Activated naive CD8-positive, alpha-beta T cell (primary cell): ENCODE results near the gene TRIM73.
"Not testable (repeated sequence)": the region's sequence is repeated elsewhere in the genome, so short reads cannot be mapped to it uniquely, and the experiment has no call there.

Experiments
- H3K27ac Mint-ChIP-seq: one replicate; pipeline ENCODE4 v1.8.0; 2021; ENCODE audit warnings: mixed read lengths
- H3K27me3 Mint-ChIP-seq: one replicate; pipeline ENCODE4 v1.8.0; 2021; ENCODE audit warnings: mixed read lengths
- H3K36me3 Mint-ChIP-seq: one replicate; pipeline ENCODE4 v1.8.0; 2021; ENCODE audit warnings: mixed read lengths
- H3K4me1 Mint-ChIP-seq: one replicate; pipeline ENCODE4 v1.8.0; 2021; ENCODE audit warnings: low read depth, mixed read lengths
- H3K4me3 Mint-ChIP-seq: one replicate; pipeline ENCODE4 v1.8.0; 2021; ENCODE audit warnings: mild to moderate bottlenecking, mixed read lengths
- H3K9me3 Mint-ChIP-seq: one replicate; pipeline ENCODE4 v1.8.0; 2021; ENCODE audit warnings: low read depth, mixed read lengths

The TRIM73 gene

GRCh38 chr7:75395329-75395728 lies at the start of gene TRIM73:
TRIM73 (plus strand) TSS chr7:75395629; CDS start chr7:75398934, 3,305 bp downstream.
- not testable (repeated sequence) for H3K4me1 Mint-ChIP-seq, H3K36me3 Mint-ChIP-seq, H3K27me3 Mint-ChIP-seq, H3K9me3 Mint-ChIP-seq, H3K27ac Mint-ChIP-seq, H3K4me3 Mint-ChIP-seq

- H3K9me3 Mint-ChIP-seq, H3K4me1 Mint-ChIP-seq, H3K36me3 Mint-ChIP-seq, H3K4me3 Mint-ChIP-seq, H3K27ac Mint-ChIP-seq, H3K27me3 Mint-ChIP-seq: not testable (repeated sequence)
These were observed 36.5 kb upstream of the TRIM73 start for GRCh38 chr7:75358671-75359541.

- not testable (repeated sequence) for H3K27ac Mint-ChIP-seq
These were observed 35.9 kb upstream of the TRIM73 start for GRCh38 chr7:75359542-75359848.

GRCh38 chr7:75364079-75364478 lies 31.4 kb upstream of the TRIM73 start:
- not testable (repeated sequence) for H3K9me3 Mint-ChIP-seq, H3K4me1 Mint-ChIP-seq, H3K4me3 Mint-ChIP-seq, H3K36me3 Mint-ChIP-seq, H3K27me3 Mint-ChIP-seq, H3K27ac Mint-ChIP-seq

More at GRCh38 chr7:75359542-75359848, 35.9 kb upstream of the TRIM73 start:
- H3K9me3 Mint-ChIP-seq, H3K27me3 Mint-ChIP-seq, H3K4me3 Mint-ChIP-seq, H3K36me3 Mint-ChIP-seq, H3K4me1 Mint-ChIP-seq: not testable (repeated sequence)

GRCh38 chr7:75366643-75367042 lies 28.8 kb upstream of the TRIM73 start:
- not testable (repeated sequence) for H3K27me3 Mint-ChIP-seq, H3K36me3 Mint-ChIP-seq, H3K9me3 Mint-ChIP-seq, H3K4me1 Mint-ChIP-seq, H3K4me3 Mint-ChIP-seq, H3K27ac Mint-ChIP-seq

GRCh38 chr7:75367313-75367712 lies 28.1 kb upstream of the TRIM73 start:
- not testable (repeated sequence) for H3K4me1 Mint-ChIP-seq, H3K27me3 Mint-ChIP-seq, H3K4me3 Mint-ChIP-seq, H3K36me3 Mint-ChIP-seq, H3K27ac Mint-ChIP-seq, H3K9me3 Mint-ChIP-seq

- not testable (repeated sequence) for H3K9me3 Mint-ChIP-seq, H3K4me1 Mint-ChIP-seq, H3K36me3 Mint-ChIP-seq, H3K27ac Mint-ChIP-seq, H3K27me3 Mint-ChIP-seq, H3K4me3 Mint-ChIP-seq
These were observed 21.3 kb upstream of the TRIM73 start for GRCh38 chr7:75374144-75374518.

- H3K36me3 Mint-ChIP-seq, H3K27ac Mint-ChIP-seq, H3K9me3 Mint-ChIP-seq, H3K4me3 Mint-ChIP-seq, H3K4me1 Mint-ChIP-seq, H3K27me3 Mint-ChIP-seq: not testable (repeated sequence)
These were observed 20.7 kb upstream of the TRIM73 start for GRCh38 chr7:75374519-75375317.

- H3K4me1 Mint-ChIP-seq, H3K36me3 Mint-ChIP-seq, H3K4me3 Mint-ChIP-seq, H3K27me3 Mint-ChIP-seq, H3K27ac Mint-ChIP-seq, H3K9me3 Mint-ChIP-seq: not testable (repeated sequence)
These were observed 2.2 kb upstream of the TRIM73 start for GRCh38 chr7:75393194-75393593.

GRCh38 chr7:75397865-75398264 lies 2.4 kb downstream of the TRIM73 start:
- H3K4me3 Mint-ChIP-seq, H3K27me3 Mint-ChIP-seq, H3K4me1 Mint-ChIP-seq, H3K36me3 Mint-ChIP-seq, H3K9me3 Mint-ChIP-seq, H3K27ac Mint-ChIP-seq: not testable (repeated sequence)

- H3K27ac Mint-ChIP-seq, H3K4me1 Mint-ChIP-seq, H3K27me3 Mint-ChIP-seq, H3K4me3 Mint-ChIP-seq, H3K9me3 Mint-ChIP-seq, H3K36me3 Mint-ChIP-seq: not testable (repeated sequence)
These were observed 3.6 kb downstream of the TRIM73 start for GRCh38 chr7:75398771-75399700.

GRCh38 chr7:75400575-75400974 lies 5.1 kb downstream of the TRIM73 start:
- not testable (repeated sequence) for H3K27me3 Mint-ChIP-seq, H3K36me3 Mint-ChIP-seq, H3K4me3 Mint-ChIP-seq, H3K27ac Mint-ChIP-seq, H3K9me3 Mint-ChIP-seq, H3K4me1 Mint-ChIP-seq

GRCh38 chr7:75403455-75404443 lies 8.3 kb downstream of the TRIM73 start:
- H3K27me3 Mint-ChIP-seq, H3K36me3 Mint-ChIP-seq, H3K9me3 Mint-ChIP-seq, H3K27ac Mint-ChIP-seq, H3K4me3 Mint-ChIP-seq, H3K4me1 Mint-ChIP-seq: not testable (repeated sequence)

- not testable (repeated sequence) for H3K9me3 Mint-ChIP-seq, H3K27ac Mint-ChIP-seq, H3K36me3 Mint-ChIP-seq, H3K27me3 Mint-ChIP-seq, H3K4me3 Mint-ChIP-seq, H3K4me1 Mint-ChIP-seq
These were observed 9.2 kb downstream of the TRIM73 start for GRCh38 chr7:75404663-75405062.
